GM19238 (cell line): ENCODE results near the gene PBLD.

Experiments
- DNase-seq: peaks from one replicate; pipeline ENCODE4 v3.0.0; 2011; ENCODE audit warnings: low spot score; ENCODE audit not compliant: insufficient read length

The PBLD gene

GRCh38 chr10:68332259-68333057, at the start of gene PBLD:
TSS of gene PBLD (minus strand) at chr10:68332928. CDS start at chr10:68306844, 26,084 bp downstream.
- peak; percentile 23 for DNase-seq

DNA sequence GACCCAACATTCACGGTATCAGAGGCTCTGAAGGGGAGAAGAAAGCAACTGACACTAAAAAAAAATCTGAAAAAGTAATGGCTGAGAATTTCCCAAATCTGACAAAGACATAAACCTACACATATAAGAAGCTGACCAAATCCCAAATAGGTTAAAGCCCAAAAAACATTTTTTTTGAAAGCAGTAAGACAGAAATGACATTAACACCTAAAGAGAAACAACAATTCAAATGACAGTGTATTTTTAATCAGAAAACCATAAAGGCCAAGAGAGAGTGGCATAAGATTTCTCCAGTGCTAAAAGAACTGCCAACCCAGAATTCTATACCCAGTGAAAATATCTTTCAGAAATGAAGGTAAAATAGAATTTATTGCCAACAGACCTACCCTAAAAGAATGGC, 38.9 kb upstream of the PBLD start:
- no peak for DNase-seq

GRCh38 chr10:68367121-68367520, 34.4 kb upstream of the PBLD start:
- no peak for DNase-seq

DNA sequence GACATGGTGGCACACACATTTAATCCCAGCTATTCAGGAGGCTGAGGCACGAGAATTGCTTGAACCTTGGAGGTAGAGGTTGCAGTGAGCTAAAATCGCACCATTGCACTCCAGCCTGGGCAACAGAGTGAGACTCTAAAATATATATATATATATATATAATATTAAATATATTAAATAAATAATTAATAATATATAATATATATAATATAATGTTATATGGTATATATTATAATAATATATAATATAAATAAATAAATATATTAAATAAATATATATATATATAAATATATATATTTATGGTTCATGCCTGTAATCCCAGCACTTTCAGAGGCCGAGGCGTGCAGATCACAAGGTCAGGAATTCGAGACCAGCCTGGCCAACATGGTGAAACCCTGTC, 33.9 kb upstream of the PBLD start:
- no peak for DNase-seq

GRCh38 chr10:68365611-68366010, 32.9 kb upstream of the PBLD start:
- DNase-seq: no peak

DNA sequence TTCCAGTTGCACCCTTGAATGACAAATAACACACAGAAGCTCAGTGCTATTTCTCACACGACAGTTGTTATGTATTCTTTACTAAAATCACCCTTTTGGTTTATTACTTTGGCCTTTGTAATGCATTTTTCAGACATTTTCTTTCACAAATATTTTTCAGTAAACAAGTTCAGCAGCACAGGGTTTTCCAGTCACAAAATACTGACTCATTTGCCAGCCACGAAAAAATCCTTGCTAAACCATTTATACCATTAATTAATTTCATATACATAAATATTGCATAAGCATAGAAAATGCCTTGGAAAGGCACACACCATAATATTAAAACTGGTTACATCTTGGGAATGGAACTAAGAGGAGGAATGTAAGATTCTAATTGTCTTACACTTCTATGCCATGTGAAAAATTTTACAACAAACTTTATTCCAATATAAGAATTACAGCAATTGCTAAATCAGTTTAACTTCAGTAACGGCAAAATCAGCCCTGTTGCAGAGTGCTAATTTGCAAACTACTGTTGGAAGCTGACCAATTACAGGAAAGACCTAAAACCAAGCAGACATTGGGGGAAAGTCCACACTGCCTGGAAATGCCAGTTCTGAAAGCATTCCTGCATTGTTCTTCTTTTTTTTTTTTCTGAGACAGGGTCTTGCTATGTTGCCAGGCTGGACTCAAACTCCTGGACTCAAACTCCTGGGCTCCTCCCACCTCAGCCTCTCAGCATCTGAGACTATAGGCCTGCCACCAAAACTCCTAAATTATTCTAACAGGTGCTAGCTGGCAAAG, 31.6 kb upstream of the PBLD start:
- no peak for DNase-seq

GRCh38 chr10:68362590-68362989, 29.9 kb upstream of the PBLD start:
- DNase-seq: no peak

GRCh38 chr10:68359189-68359588, 26.5 kb upstream of the PBLD start:
- DNase-seq: no peak

DNA sequence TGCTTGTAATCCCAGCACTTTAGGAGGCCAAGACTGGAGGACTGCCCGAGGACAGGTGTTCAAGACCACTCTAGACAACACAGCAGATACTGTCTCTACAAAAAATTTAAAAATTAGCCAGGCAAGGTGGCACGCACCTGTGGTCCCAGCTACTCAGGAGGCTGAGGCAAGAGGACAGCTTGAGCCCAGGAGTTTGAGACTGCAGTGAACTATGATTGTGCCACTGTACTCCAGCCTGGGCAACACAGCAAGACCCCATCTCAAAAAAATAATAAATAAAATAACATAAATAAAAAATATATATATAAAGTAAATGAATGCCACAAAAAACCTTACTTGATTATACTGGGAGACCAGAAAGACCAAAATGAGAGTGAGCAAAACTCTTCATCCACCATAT, 20.8 kb upstream of the PBLD start:
- no peak for DNase-seq

GRCh38 chr10:68348265-68348741, 15.6 kb upstream of the PBLD start:
- peak; percentile 23 for DNase-seq

- no peak for DNase-seq
Measured at GRCh38 chr10:68346774-68347173, 14.0 kb upstream of the PBLD start.

DNA sequence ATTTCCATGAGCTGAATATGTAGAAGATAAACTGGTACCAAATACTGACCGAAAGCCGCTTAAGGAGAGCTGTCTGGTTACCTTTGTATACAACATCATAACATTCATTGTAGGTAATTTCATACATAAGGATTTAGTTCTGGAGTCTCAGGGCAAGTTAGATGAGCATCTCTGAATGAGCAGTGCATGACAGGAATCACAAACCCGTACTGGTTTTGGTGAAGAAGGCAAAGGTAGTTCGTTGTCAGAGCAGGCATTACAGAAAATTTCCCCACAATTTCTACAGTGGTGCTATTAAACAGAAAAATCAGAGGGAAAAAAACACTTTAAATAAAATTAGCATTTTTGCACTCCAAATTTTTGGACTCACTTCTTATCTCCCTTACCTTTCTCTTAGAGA, 12.9 kb upstream of the PBLD start:
- DNase-seq: no peak

GRCh38 chr10:68342909-68343516, 10.3 kb upstream of the PBLD start:
- no peak for DNase-seq

DNA sequence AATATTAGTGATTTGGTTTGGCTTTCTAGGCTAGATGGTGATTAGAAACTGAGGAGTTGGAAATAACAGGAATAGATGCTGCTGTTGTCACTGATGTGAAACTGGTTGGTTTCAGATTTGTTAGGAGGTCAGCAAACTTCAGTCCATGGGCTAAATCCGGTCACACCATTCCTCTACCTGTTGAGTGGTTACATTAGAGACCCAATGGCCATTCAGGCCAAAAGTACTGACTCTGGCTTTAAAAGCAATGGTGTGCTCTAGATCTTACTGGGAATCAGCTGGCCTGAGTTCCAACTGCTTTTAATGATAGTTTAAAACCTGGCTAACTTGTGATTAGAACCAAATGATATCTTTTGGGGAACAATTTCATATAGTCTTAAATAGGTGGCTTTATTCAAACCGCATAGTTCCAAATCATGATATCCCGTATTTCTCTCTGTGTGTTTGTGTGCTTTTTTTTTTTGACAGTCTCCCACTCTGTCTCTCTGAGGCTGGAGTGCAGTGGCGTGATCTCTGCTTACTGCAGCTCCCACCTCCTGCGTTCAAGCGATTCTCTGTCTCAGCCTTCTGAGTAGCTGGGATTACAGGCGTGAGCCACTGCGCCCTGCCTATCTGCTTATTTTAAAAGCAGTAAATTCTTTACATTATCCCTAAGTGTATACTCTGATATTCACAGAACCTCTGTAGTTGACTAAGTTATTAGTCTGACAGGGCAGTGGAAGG, 7.8 kb upstream of the PBLD start:
- DNase-seq: no peak

- no peak for DNase-seq
Measured at GRCh38 chr10:68336754-68337351, 4.1 kb upstream of the PBLD start.

GRCh38 chr10:68334672-68335467, 2.1 kb upstream of the PBLD start:
- no peak for DNase-seq

GRCh38 chr10:68333440-68334431, 1.0 kb upstream of the PBLD start:
- DNase-seq: no peak

DNA sequence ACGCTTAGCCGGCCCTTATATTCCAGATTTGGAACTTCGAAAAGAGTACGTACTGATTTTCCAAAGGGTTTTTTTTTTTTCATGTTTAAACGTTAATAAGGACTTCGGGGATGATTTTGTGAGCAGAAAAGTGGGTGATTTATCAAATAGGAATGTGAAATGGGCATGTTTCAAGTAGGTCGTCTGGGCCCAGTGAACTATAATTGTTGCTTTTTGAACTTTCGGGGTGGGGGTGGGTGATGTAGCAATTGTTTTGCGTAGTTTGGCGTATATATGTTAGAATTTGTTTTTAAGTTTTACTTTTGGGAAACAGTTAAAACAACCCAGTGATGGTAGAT, 299 bp upstream of the PBLD start:
- no peak for DNase-seq
